Esophagus squamous epithelium (tissue), 5 donors: ENCODE data around the gene SMYD3. TPM values are rescaled to one million over a fixed set of nuclear protein-coding genes. Genes with fewer than 3 reads are reported as not detected.
"Not testable (repeated sequence)": the region's sequence is repeated elsewhere in the genome, so short reads cannot be mapped to it uniquely, and the experiment has no call there.

ENCODE experiments used
- DNase-seq: peaks from one replicate; lab custom pipeline; 2025; lab: John Stamatoyannopoulos, UW
- H3K27ac ChIP-seq, 4 donors: fragments of 200-600 bp; sonication (generic); one replicate each; pipeline ENCODE4 v1.5.1; 2016 to 2019; ENCODE audit warnings: mild to moderate bottlenecking in 1 of 4
- H3K27me3 ChIP-seq, 4 donors: fragments of 200-600 bp; sonication (generic); 1 replicate in 3 of 4; 2 replicates in 1 of 4; pipeline versions ENCODE4 v1.5.1 to v1.6.0; 2017 to 2021; ENCODE audit warnings: antibody characterized with exemption in 1 of 4
- H3K36me3 ChIP-seq, 3 donors: fragments of 200-600 bp; sonication (generic); one replicate each; pipeline ENCODE4 v1.5.1; 2016 to 2019
- H3K4me1 ChIP-seq, 3 donors: fragments of 200-600 bp; sonication (generic); one replicate each; pipeline ENCODE4 v1.5.1; 2017 to 2019
- H3K4me3 ChIP-seq, 4 donors: fragments of 200-600 bp; sonication (generic); 1 replicate in 3 of 4; 2 replicates in 1 of 4; pipeline ENCODE4 v1.5.1; 2016 to 2019; ENCODE audit warnings: mild to moderate bottlenecking in 2 of 4, moderate library complexity in 1 of 4
- H3K9me3 ChIP-seq, 3 donors: fragments of 200-600 bp; sonication (generic); one replicate each; pipeline ENCODE4 v1.5.1; 2016 to 2019
- POLR2A ChIP-seq, 4 donors: fragments of 450-650 bp; IDR thresholded peaks; one replicate each; pipeline ENCODE4 v1.6.1; 2017; ENCODE audit warnings: antibody characterized with exemption in 4 of 4, mild to moderate bottlenecking in 4 of 4, moderate library complexity in 3 of 4
- WGBS, 2 donors: methylation state at CpG; one replicate each; pipeline ENCODE4 v1.1.5; 2018; 5-methylcytosine and 5-hydroxymethylcytosine counted together
- intact Hi-C: fragments of 100-400 bp; cut with DNase I; formaldehyde crosslinking; loops from one replicate; pipeline ENCODE4 v1.15.0; 2022
- total RNA-seq, 4 donors: library from RNA; depleted of rRNA; stranded (reverse); fragments of >200 nt; gene quantifications; one replicate each; pipeline ENCODE4 v1.1.0, GENCODE V29; 2016
- TF ChIP-seq, protein P1 (sequence below), 6 experiments: fragments of 450-650 bp in 4 of 6; fragments of 200-600 bp in 2 of 6; sonication (generic) in 2 of 6; IDR thresholded peaks; one replicate each; pipeline ENCODE4 v1.5.1; 2016 to 2019; ENCODE audit warnings: antibody characterized with exemption in 6 of 6, mild to moderate bottlenecking in 4 of 6, moderate library complexity in 4 of 6
- donor health status: DM: yes; HTN: yes; CAD: no.

Gene SMYD3
- total RNA-seq, 4 donors from 2014 or later: 8.4 to 15.8 (median 11.5) TPM

DNA sequence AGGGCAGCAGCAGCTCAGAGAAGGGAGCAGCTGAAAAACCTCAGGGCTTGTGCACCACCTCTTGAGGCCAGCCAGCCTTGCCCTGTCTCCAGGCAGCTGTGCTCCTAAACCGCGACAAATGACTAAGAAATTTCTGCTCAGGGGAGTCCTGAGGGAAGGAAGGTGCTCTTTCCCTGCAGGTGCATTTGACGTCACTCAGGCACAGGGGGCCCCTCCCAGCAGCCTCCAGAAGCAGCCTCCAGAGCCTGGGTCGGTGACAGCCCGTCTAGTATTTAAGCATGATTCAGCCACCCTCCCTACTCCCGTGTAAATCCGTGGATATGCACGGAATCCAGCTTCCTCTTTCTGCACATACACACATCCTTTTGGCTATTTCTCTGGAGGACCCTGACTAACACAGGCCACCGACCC, 791.8 kb downstream of the SMYD3 start:
- no peak for DNase-seq
- H3K4me3 ChIP-seq: no peak overlapping the region
- H3K27me3 ChIP-seq: no peaks in the 10 kb centered on the region
- intact Hi-C loops: no loop called here
- no peaks in the 10 kb centered on the region for H3K9me3 ChIP-seq
- H3K36me3 ChIP-seq: no peaks in the 10 kb centered on the region
- no peak overlapping the region for H3K27ac ChIP-seq
- H3K4me1 ChIP-seq: peaks cover 0 to 20% (median 0%) of the 10 kb centered on the region in 3 donors
- 44 to 54% methylated on average over 9 of the region's 9 CpGs for WGBS, 2 donors
- TF ChIP-seq POLR2A (IDR thresholded peaks at IDR 0.05): no peak
- TF ChIP-seq, protein P1, sequence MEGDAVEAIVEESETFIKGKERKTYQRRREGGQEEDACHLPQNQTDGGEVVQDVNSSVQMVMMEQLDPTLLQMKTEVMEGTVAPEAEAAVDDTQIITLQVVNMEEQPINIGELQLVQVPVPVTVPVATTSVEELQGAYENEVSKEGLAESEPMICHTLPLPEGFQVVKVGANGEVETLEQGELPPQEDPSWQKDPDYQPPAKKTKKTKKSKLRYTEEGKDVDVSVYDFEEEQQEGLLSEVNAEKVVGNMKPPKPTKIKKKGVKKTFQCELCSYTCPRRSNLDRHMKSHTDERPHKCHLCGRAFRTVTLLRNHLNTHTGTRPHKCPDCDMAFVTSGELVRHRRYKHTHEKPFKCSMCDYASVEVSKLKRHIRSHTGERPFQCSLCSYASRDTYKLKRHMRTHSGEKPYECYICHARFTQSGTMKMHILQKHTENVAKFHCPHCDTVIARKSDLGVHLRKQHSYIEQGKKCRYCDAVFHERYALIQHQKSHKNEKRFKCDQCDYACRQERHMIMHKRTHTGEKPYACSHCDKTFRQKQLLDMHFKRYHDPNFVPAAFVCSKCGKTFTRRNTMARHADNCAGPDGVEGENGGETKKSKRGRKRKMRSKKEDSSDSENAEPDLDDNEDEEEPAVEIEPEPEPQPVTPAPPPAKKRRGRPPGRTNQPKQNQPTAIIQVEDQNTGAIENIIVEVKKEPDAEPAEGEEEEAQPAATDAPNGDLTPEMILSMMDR (IDR thresholded peaks at IDR 0.05): no peak

DNA sequence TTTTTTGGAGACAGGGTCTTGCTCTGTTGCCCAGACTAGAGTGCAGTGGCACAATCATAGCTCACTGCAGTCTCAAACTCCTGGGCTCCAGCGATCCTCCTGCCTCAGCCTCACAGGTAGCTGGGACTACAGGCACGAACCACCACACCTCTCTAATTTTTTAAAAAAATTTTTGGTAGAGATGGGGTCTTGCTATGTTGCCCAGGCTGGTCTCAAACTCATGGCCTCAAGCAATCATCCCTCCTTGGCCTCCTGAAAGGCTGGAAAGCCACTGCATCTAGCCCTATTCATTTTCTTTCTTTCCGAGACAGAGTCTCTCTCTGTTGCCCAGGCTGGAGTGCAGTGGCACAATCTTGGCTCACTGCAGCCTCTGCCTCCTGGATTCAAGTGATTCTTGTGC, 793.1 kb downstream of the SMYD3 start:
- H3K4me3 ChIP-seq, H3K36me3 ChIP-seq, H3K9me3 ChIP-seq, H3K27ac ChIP-seq, DNase-seq, intact Hi-C loops, H3K27me3 ChIP-seq: not testable (repeated sequence)
- peaks cover 0 to 26% (median 0%) of the 10 kb centered on the region in 3 donors for H3K4me1 ChIP-seq
- 67 to 93% methylated on average over 1 to 3 of the region's 3 CpGs for WGBS, 2 donors

DNA sequence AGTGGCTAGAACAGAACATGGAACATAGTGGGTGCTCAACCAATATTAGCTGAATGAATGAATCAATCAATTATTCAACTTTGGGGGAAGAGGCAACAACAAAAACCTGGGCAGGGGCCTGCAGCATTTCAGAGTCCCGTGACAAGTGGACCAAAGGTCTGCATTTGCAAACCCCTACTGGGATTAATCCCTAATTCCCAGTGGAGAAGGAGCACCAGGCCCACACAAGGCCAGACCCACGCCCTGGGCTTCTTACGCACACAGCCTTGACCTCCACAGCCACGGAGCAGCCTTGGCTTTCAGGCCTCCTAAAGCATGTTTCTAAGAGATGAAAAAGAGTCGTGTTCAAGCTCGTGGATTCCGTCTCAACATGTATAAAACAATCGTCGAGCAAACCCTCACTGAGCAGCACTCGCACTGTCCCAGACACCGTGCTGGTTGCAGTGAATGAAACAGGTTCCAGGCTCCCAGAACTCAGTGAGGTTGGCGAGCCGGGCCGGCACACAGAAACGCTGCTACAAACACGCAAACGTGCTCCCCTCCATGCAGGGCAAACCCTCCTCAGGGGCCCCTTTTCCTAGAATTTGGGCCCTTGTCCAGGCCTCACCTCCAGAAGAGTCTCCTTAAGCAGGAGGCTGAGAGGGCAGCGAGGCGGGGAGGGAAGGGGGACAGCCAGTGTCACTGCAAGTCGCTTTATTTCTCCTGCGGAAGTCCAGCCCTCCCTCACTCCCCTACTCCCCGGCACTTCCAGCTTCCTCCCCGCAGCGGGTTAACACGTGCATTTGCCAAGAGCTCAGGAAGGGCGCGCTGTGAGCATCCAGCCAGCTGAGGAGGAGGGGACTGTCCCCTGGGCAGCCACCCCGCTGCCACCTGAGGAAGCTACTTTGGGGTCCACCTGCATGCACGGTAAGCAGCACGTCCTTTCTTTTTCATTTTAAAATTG, 795.8 kb downstream of the SMYD3 start:
- Histone ChIP-seq H3K4me3 (no peak overlapping the region), H3K9me3 (no peaks in the 10 kb centered on the region), H3K36me3 (no peaks in the 10 kb centered on the region), H3K4me1 (peaks cover 0 to 26% (median 0%) of the 10 kb centered on the region in 3 donors), H3K27me3 (no peaks in the 10 kb centered on the region), H3K27ac (no peak overlapping the region)
- 48 to 50% methylated on average over 11 to 22 of the region's 30 CpGs for WGBS, 2 donors
- intact Hi-C loops: no loop called here
- no peak for TF ChIP-seq POLR2A (IDR thresholded peaks at IDR 0.05)
- TF ChIP-seq, protein P1 (IDR thresholded peaks at IDR 0.05): no peak
- DNase-seq: no peak

DNA sequence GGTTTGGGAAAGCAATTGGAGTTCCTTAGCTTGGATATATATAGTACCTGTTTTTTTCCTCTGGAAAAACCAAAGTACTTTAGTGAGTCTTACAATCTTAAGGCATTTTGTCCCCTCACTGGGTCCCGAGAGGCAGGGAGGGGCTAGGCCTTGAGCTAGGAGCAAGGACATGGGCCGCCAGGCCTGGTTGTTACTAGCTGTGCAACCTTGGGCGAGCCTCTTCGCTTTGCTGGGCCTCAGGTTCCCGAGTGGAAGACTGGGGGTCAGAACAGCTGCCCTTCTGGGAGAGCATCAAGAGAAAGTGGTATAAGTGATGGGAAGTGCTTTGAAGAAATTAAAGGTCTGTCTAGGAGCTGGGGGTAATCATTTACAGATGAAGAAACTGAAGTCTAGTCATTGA, 799.1 kb downstream of the SMYD3 start:
- intact Hi-C loops: no loop called here
- H3K27ac ChIP-seq: no peak overlapping the region
- TF ChIP-seq, protein P1 (IDR thresholded peaks at IDR 0.05): no peak
- no peak for DNase-seq
- no peak overlapping the region for H3K4me3 ChIP-seq
- H3K9me3 ChIP-seq: no peaks in the 10 kb centered on the region
- no peaks in the 10 kb centered on the region for H3K36me3 ChIP-seq
- H3K27me3 ChIP-seq: no peaks in the 10 kb centered on the region
- H3K4me1 ChIP-seq: peaks cover 0 to 36% (median 6%) of the 10 kb centered on the region in 3 donors
- WGBS, 2 donors: 86 to 92% methylated on average over 3 to 4 of the region's 5 CpGs

DNA sequence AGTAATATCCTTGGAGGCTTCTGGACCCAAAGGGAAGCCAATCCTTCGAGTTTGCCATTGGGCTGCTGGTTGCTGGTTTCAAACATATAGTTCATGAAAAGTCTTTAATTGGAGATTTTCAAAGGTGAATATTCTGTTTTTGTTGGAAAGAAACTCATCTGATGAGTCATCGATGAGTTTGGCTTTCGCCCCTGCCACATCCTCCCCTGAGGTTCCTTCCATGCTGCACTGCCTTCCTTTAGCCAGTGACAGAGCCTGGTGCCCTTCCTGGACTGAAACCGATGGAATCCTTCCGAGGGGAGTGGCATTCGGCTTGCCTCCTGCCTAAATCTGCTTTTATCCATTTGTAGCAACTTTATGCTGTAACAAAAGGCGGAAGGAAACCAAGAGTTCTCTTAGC, 802.3 kb downstream of the SMYD3 start:
- TF ChIP-seq, protein P1 (IDR thresholded peaks at IDR 0.05): no peak
- no peak for TF ChIP-seq POLR2A (IDR thresholded peaks at IDR 0.05)
- Histone ChIP-seq H3K4me3 (no peak overlapping the region), H3K4me1 (peaks cover 0 to 16% (median 6%) of the 10 kb centered on the region in 3 donors), H3K27me3 (no peaks in the 10 kb centered on the region), H3K36me3 (no peaks in the 10 kb centered on the region), H3K27ac (no peak overlapping the region), H3K9me3 (no peaks in the 10 kb centered on the region)
- intact Hi-C loops: no loop called here
- DNase-seq: no peak
- 35 to 48% methylated on average over 5 to 7 of the region's 7 CpGs for WGBS, 2 donors
